Thyroid gland (tissue), 4 donors: ENCODE results near the gene RPL31. TPM values are rescaled to one million over a fixed set of nuclear protein-coding genes. Genes with fewer than 3 reads are reported as not detected.

Experiments used
- DNase-seq, 2 donors: peaks; one replicate each; pipeline ENCODE4 v3.0.0-alpha.2; 2019
- H3K27ac ChIP-seq, 3 donors: fragments of 200-600 bp; sonication (generic); 1 replicate in 2 of 3; 2 replicates in 1 of 3; pipeline ENCODE4 v1.5.1; 2016 to 2019; ENCODE audit warnings: mild to moderate bottlenecking in 1 of 3, moderate library complexity in 1 of 3
- H3K27me3 ChIP-seq: fragments of 200-600 bp; sonication (generic); one replicate; pipeline ENCODE4 v1.5.1; 2019
- H3K36me3 ChIP-seq, 2 donors: fragments of 200-600 bp; sonication (generic); one replicate each; pipeline ENCODE4 v1.5.1; 2016 to 2019
- H3K4me1 ChIP-seq, 2 donors: fragments of 200-600 bp; sonication (generic); one replicate each; pipeline ENCODE4 v1.5.1; 2017 to 2019
- H3K4me3 ChIP-seq, 3 donors: fragments of 200-600 bp; sonication (generic); replicated peaks in 1 of 3; 1 replicate in 2 of 3; 2 replicates in 1 of 3; pipeline ENCODE4 v1.5.1; 2016; ENCODE audit warnings: mild to moderate bottlenecking in 1 of 3
- H3K9me3 ChIP-seq: fragments of 200-600 bp; sonication (generic); one replicate; pipeline ENCODE4 v1.5.1; 2017
- POLR2A ChIP-seq, 2 donors: fragments of 450-650 bp; IDR thresholded peaks; one replicate each; pipeline ENCODE4 v1.6.1; 2017; ENCODE audit warnings: antibody characterized with exemption in 2 of 2, mild to moderate bottlenecking in 2 of 2, moderate library complexity in 1 of 2
- whole genome bisulfite sequencing, 2 donors: methylation state at CpG; one replicate each; pipeline ENCODE4 v1.1.5; 2017; 5-methylcytosine and 5-hydroxymethylcytosine counted together
- intact Hi-C: fragments of 100-400 bp; cut with DNase I; formaldehyde crosslinking; loops from one replicate; pipeline ENCODE4 v1.15.1; 2023
- total RNA-seq, 4 donors: library from RNA; depleted of rRNA; stranded (reverse); fragments of >200 nt; gene quantifications; one replicate each; pipeline ENCODE4 v1.2.3, GENCODE V29; 2016
- TF ChIP-seq, protein P1 (sequence below), 6 experiments: fragments of 200-600 bp in 3 of 6; fragments of 450-650 bp in 3 of 6; sonication (generic) in 3 of 6; IDR thresholded peaks; one replicate each; pipeline ENCODE4 v1.5.1; 2016 to 2019; ENCODE audit warnings: antibody characterized with exemption in 6 of 6, mild to moderate bottlenecking in 2 of 6, inconsistent platforms in 1 of 6, moderate library complexity in 1 of 6

RPL31 gene
- total RNA-seq, 4 donors from 2014 or later: 216 to 1,406 (median 718) TPM

DNA sequence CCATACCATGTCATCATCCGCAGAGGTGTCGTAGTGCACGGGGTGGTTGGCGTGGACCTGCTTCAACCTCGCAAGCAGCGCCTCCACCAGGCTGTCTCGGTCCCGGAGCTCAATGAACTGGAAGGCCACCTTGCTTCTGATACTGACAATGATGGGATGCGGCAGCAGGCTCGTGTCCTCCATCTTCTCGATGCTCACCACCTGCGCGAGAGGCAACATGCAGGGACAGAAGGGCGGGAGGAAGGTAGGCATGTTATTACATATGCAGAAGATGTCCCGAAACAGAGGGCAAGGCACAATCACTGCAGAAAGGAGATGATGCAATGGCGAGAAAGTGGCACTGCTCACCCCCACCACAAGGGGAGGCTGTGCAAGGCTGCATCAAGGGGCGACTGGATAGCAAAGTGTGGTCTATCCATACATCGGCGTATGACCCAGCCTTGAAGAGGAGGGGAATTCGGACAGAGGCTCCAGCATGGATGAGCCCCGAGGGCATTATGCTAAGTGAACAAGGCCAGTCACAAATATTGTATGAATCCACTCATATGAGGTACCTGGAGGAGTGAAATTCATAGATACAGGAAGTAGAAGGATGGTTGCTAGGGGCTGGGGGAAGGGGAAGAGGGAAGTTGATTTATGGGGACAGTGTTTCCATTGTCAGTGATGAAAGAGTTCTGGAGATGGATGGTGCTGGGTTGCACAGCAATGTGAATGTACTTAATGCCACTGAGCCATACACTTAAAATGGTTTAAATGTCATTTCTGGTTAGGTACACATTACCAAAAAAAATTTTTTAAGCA lies 36.6 kb downstream of the RPL31 start:
- no peak for DNase-seq
- Histone ChIP-seq H3K9me3 (no peaks in the 10 kb centered on the region), H3K27me3 (no peaks in the 10 kb centered on the region), H3K36me3 (peaks cover 0 to 10% of the 10 kb centered on the region in 2 donors), H3K27ac (no peak overlapping the region), H3K4me3 (no peak overlapping the region), H3K4me1 (no peaks in the 10 kb centered on the region)
- TF ChIP-seq POLR2A (IDR thresholded peaks at IDR 0.05): no peak
- TF ChIP-seq, protein P1, sequence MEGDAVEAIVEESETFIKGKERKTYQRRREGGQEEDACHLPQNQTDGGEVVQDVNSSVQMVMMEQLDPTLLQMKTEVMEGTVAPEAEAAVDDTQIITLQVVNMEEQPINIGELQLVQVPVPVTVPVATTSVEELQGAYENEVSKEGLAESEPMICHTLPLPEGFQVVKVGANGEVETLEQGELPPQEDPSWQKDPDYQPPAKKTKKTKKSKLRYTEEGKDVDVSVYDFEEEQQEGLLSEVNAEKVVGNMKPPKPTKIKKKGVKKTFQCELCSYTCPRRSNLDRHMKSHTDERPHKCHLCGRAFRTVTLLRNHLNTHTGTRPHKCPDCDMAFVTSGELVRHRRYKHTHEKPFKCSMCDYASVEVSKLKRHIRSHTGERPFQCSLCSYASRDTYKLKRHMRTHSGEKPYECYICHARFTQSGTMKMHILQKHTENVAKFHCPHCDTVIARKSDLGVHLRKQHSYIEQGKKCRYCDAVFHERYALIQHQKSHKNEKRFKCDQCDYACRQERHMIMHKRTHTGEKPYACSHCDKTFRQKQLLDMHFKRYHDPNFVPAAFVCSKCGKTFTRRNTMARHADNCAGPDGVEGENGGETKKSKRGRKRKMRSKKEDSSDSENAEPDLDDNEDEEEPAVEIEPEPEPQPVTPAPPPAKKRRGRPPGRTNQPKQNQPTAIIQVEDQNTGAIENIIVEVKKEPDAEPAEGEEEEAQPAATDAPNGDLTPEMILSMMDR (IDR thresholded peaks at IDR 0.05): no peak
- WGBS, 2 donors: 93 to 97% methylated on average over 21 of the region's 21 CpGs
- intact Hi-C loops: no loop called here

DNA sequence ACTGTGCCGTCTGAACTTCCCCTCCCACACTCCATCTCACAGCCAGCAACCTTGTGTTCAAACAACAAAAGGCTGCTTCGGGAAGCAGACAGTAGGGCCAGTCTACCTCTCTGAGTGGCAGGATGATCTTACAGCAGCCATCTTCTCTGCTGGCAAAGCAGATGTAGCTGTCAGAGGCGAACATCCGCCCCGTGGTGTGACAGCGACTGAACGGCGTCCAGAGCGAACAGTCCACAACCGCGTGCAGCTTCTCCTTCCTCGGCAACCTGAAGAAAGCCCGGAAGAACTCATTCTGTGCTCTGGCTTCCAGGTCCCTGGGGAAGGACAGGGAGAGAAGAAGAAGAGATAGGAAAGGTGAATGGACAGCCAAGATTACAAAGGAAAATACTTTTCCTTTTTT lies 38.0 kb downstream of the RPL31 start:
- Histone ChIP-seq H3K36me3 (peaks cover 0 to 10% of the 10 kb centered on the region in 2 donors), H3K27ac (no peak overlapping the region), H3K27me3 (no peaks in the 10 kb centered on the region), H3K9me3 (no peaks in the 10 kb centered on the region), H3K4me1 (no peaks in the 10 kb centered on the region), H3K4me3 (no peak overlapping the region)
- TF ChIP-seq POLR2A (IDR thresholded peaks at IDR 0.05): no peak
- TF ChIP-seq, protein P1 (IDR thresholded peaks at IDR 0.05): no peak
- DNase-seq: no peak
- WGBS, 2 donors: 88 to 92% methylated on average over 13 of the region's 13 CpGs
- intact Hi-C loops: no loop called here

DNA sequence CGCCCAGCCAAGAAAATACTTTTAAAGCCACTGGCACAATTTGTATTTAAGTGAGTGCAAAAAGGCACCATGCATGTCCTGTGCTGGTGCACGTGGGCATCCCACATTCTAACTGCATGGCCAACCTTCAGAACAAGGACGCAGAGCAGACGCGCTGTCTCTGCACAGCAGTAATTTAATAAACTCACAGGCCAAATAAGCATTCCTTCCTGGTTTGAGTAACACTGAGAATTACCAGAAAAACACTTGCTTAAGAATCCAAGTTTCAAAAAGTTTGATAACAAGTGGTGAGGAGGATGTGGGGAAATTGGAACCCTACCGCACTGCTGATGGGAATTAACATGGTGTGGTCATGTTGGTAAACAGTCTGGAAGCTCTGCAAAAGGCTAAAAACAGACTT lies 38.7 kb downstream of the RPL31 start:
- 90 to 99% methylated on average over 6 of the region's 6 CpGs for WGBS, 2 donors
- intact Hi-C loops: no loop called here
- Histone ChIP-seq H3K4me3 (no peak overlapping the region), H3K27ac (no peak overlapping the region), H3K4me1 (no peaks in the 10 kb centered on the region), H3K36me3 (peaks cover 0 to 10% of the 10 kb centered on the region in 2 donors), H3K9me3 (no peaks in the 10 kb centered on the region), H3K27me3 (no peaks in the 10 kb centered on the region)
- DNase-seq: no peak
- TF ChIP-seq, protein P1 (IDR thresholded peaks at IDR 0.05): no peak
- no peak for TF ChIP-seq POLR2A (IDR thresholded peaks at IDR 0.05)

DNA sequence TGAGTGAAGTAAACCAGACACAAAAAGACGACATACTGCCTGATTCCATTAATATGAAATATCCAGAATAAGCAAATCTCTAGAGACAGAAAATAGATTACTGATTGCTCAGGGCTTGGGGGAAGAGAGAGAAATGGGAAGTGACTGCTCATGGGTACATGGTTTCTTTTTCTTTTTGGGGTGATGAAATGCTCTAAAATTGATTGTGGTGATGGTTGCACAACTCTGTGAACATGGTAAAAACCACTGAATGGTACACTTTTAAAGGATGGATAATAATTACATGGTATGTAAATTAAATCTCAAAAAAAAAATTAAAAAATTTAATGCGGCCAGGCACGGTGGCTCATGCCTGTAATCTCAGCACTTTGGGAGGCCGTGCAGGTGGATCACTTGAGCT lies 39.3 kb downstream of the RPL31 start:
- Histone ChIP-seq H3K27me3 (no peaks in the 10 kb centered on the region), H3K27ac (no peak overlapping the region), H3K9me3 (no peaks in the 10 kb centered on the region), H3K4me3 (no peak overlapping the region), H3K36me3 (peaks cover 0 to 10% of the 10 kb centered on the region in 2 donors), H3K4me1 (no peaks in the 10 kb centered on the region)
- intact Hi-C loops: no loop called here
- 89 to 91% methylated on average over 4 of the region's 4 CpGs for WGBS, 2 donors
- TF ChIP-seq, protein P1 (IDR thresholded peaks at IDR 0.05): no peak
- TF ChIP-seq POLR2A (IDR thresholded peaks at IDR 0.05): no peak
- DNase-seq: no peak

DNA sequence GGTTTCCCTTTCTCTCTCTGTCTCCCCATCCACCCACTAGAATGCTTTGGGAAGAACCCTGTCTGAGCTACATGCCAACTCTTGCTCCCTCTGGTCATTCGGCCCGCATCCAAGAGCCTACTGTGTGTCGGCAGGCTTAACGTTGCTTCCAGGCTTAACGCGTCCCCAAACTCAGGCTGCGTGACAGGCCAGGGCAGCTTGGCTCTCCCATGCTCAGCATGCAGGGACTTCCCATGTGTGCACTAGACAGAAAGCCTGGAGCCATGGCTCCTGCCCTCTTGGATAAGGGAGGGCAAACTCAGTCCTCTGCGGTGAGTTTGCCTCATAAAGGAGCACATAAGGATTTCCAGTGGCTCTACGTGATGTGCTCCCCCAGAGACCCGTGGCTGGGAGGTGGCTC lies 43.2 kb downstream of the RPL31 start:
- no peak for TF ChIP-seq POLR2A (IDR thresholded peaks at IDR 0.05)
- TF ChIP-seq, protein P1 (IDR thresholded peaks at IDR 0.05): no peak
- no peaks in the 10 kb centered on the region for H3K9me3 ChIP-seq
- 94 to 96% methylated on average over 7 to 10 of the region's 10 CpGs for WGBS, 2 donors
- peaks cover 0 to 5% of the 10 kb centered on the region in 2 donors for H3K36me3 ChIP-seq
- H3K4me1 ChIP-seq: peaks cover 0 to 12% of the 10 kb centered on the region in 2 donors
- intact Hi-C loops: no loop called here
- no peaks in the 10 kb centered on the region for H3K27me3 ChIP-seq
- no peak overlapping the region for H3K27ac ChIP-seq
- H3K4me3 ChIP-seq: no peak overlapping the region
- no peak for DNase-seq
